K562 (cell line): Measurements from ENCODE around the gene STX17. TPM values are rescaled to one million over a fixed set of nuclear protein-coding genes. Genes with fewer than 3 reads are reported as not detected.

Experiments
- ATAC-seq: fragments of 200-7000 bp; cut with Tn5 transposase; 3 replicates; pipeline ENCODE4 v1.9.1; 2020; ENCODE audit warnings: moderate library complexity
- BruUV-seq: library from RNA; stranded (reverse); fragments of 400-500 nt; replicated peaks from 2 replicates; lab custom pipeline; 2021; lab: Mats Ljungman, UMichigan
- CTCF ChIA-PET: fragments of 300-600 bp; formaldehyde crosslinking; extraction: SDS; loops from one replicate; lab custom pipeline; 2021; ENCODE audit warnings: low intra/inter-chr PET ratio; lab: Yijun Ruan, JAX
- POLR2A ChIA-PET: fragments of 300-600, 350-650 bp; sonication (Branson Sonifier 250); formaldehyde crosslinking; extraction: SDS; loops from one replicate; lab custom pipeline; 2021; ENCODE audit warnings: antibody characterized with exemption, inconsistent platforms; lab: Yijun Ruan, JAX
- DNase-seq, 4 experiments: peaks; one replicate each; pipeline versions ENCODE4 v3.0.0 to v3.0.0-alpha.2; 2011 to 2018; ENCODE audit warnings: low spot score in 3 of 4, mixed read lengths in 3 of 4; ENCODE audit errors: extremely low read depth in 1 of 4
- FAIRE-seq: peaks from 2 replicates; lab custom pipeline; 2011; peaks lifted over from hg19 to GRCh38; lab: Jason Lieb, UNC
- H2AFZ ChIP-seq: 2 replicates; pipeline ENCODE4 v1.6.0; 2011; ENCODE audit warnings: low read depth, low read length, control low read depth, inconsistent platforms
- H3K27ac ChIP-seq: fragments of 200-600 bp; 3 replicates; pipeline ENCODE4 v1.8.0; 2011; ENCODE audit warnings: low read depth, mild to moderate bottlenecking, control low read depth, inconsistent platforms, low read length, moderate library complexity, mixed read lengths; ENCODE audit errors: extremely low read depth
- H3K27me3 ChIP-seq, 2 experiments: fragments of 300-600 bp in 1 of 2; 2 replicates in 1 of 2; 3 replicates in 1 of 2; pipeline versions ENCODE4 v1.6.0 to v1.8.0; 2011; ENCODE audit warnings: inconsistent platforms in 2 of 2, low read length in 2 of 2, mild to moderate bottlenecking in 1 of 2, mixed read lengths in 1 of 2, moderate library complexity in 1 of 2; ENCODE audit not compliant: control insufficient read depth in 2 of 2, insufficient read depth in 2 of 2
- H3K36me3 ChIP-seq: fragments of 300-600 bp; 3 replicates; pipeline ENCODE4 v1.8.0; 2011; ENCODE audit warnings: mild to moderate bottlenecking, low read length, inconsistent platforms; ENCODE audit not compliant: control insufficient read depth, insufficient read depth
- H3K4me1 ChIP-seq, 2 experiments: fragments of 200-600 bp in 1 of 2; replicated peaks in 1 of 2; 2 replicates in 1 of 2; 3 replicates in 1 of 2; pipeline versions ENCODE4 v1.5.1 to v1.8.0; 2011; ENCODE audit warnings: inconsistent platforms in 2 of 2, low read length in 2 of 2, mild to moderate bottlenecking in 1 of 2, mixed read lengths in 1 of 2, moderate library complexity in 1 of 2; ENCODE audit not compliant: control insufficient read depth in 2 of 2, insufficient read depth in 2 of 2
- H3K4me2 ChIP-seq: 2 replicates; pipeline ENCODE4 v1.6.1; 2011; ENCODE audit warnings: low read length, control low read depth, inconsistent platforms, mixed read lengths; ENCODE audit not compliant: insufficient read depth
- H3K4me3 ChIP-seq: fragments of 200-600 bp; sonication (generic), shearing (Covaris generic); 2 replicates; pipeline ENCODE4 v1.5.1; 2016; ENCODE audit warnings: control low read depth, inconsistent platforms
- H3K79me2 ChIP-seq: fragments of 200-600 bp; 3 replicates; pipeline ENCODE4 v1.8.0; 2011; ENCODE audit warnings: low read length, inconsistent platforms; ENCODE audit not compliant: control insufficient read depth, insufficient read depth
- H3K9ac ChIP-seq, 2 experiments: 2 replicates each; pipeline versions ENCODE4 v1.6.0 to v1.6.1; 2011; ENCODE audit warnings: low read depth in 2 of 2, low read length in 2 of 2, control low read depth in 1 of 2, inconsistent platforms in 1 of 2, mild to moderate bottlenecking in 1 of 2, mixed read lengths in 1 of 2; ENCODE audit not compliant: insufficient read depth in 1 of 2
- H3K9me1 ChIP-seq: one replicate; pipeline ENCODE4 v1.6.0; 2011; ENCODE audit warnings: inconsistent platforms, mild to moderate bottlenecking, low read length, moderate library complexity; ENCODE audit not compliant: control insufficient read depth, insufficient read depth
- H3K9me3 ChIP-seq: replicated peaks from 2 replicates; pipeline ENCODE4 v1.5.1; 2011; ENCODE audit warnings: low read depth, low read length, inconsistent platforms; ENCODE audit not compliant: control insufficient read depth, insufficient read depth
- H4K20me1 ChIP-seq: replicated peaks from 2 replicates; pipeline ENCODE4 v1.6.1; 2011; ENCODE audit warnings: low read length, inconsistent platforms, mixed read lengths; ENCODE audit not compliant: control insufficient read depth, insufficient read depth
- MAFF ChIP-seq: IDR thresholded peaks from 2 replicates; pipeline ENCODE4 v1.6.1; 2012; ENCODE audit warnings: low read length, improper control_type of control experiment
- MAFK ChIP-seq: IDR thresholded peaks from 2 replicates; pipeline ENCODE4 v1.6.1; 2011; ENCODE audit warnings: low read length, improper control_type of control experiment
- PURB ChIP-seq: sonication (generic); formaldehyde crosslinking; IDR thresholded peaks from 2 replicates; pipeline ENCODE4 v1.9.0; 2021; ENCODE audit warnings: low read depth, mild to moderate bottlenecking, missing genetic modification reagents
- TARDBP ChIP-seq: fragments of 450-650 bp; IDR thresholded peaks from 2 replicates; pipeline ENCODE4 v1.6.1; 2016
- XRCC5 ChIP-seq: fragments of 200-400 bp; formaldehyde crosslinking; IDR thresholded peaks from 2 replicates; pipeline ENCODE4 v1.6.1; 2017; ENCODE audit warnings: low read depth, mild to moderate bottlenecking, low read length
- ZNF316 ChIP-seq: fragments of 450-650 bp; IDR thresholded peaks from 2 replicates; pipeline ENCODE4 v1.6.1; 2016
- ZNF347 ChIP-seq: fragments of 450-650 bp; formaldehyde crosslinking; IDR thresholded peaks from 2 replicates; pipeline ENCODE4 v1.4.0; 2020; ENCODE audit warnings: low read depth, mild to moderate bottlenecking, moderate library complexity
- ZNF717 ChIP-seq: fragments of 250-450 bp; sonication (Bioruptor Pico); IDR thresholded peaks from 2 replicates; pipeline ENCODE4 v1.5.0; 2021
- WGBS: fragments of 100-300 bp; shearing (Covaris generic); methylation state at CpG from one replicate; pipeline ENCODE4 v1.1.6; 2016; ENCODE audit warnings: low coverage, mixed read lengths; ENCODE audit not compliant: insufficient coverage; ENCODE audit errors: missing lambda C conversion rate; 5-methylcytosine and 5-hydroxymethylcytosine counted together
- in situ Hi-C: fragments of 300-500 bp; cut with MboI; formaldehyde crosslinking; loops from 4 replicates; pipeline ENCODE4 v1.15.0; 2018; ENCODE audit warnings: inconsistent platforms, mixed read lengths
- intact Hi-C: fragments of 100-400 bp; cut with micrococcal nuclease; formaldehyde crosslinking; loops from 2 replicates; pipeline ENCODE4 v1.14.2; 2022
- polyA plus RNA-seq, 8 experiments: library from polyadenylated mRNA; depleted of rRNA in 4 of 8; stranded (reverse) in 5 of 8; unstranded in 3 of 8; fragments of >200 nt; fragmentation: Nextera tagmentation in 2 of 8; fragmentation: Illumina TruSeq in 1 of 8; extraction: Ambion mirVana in 2 of 8; extraction: Trizol in 1 of 8; gene quantifications; 2 replicates each; pipeline versions ENCODE4 v1.2.1 to v1.2.3, GENCODE V29; 2011 to 2014; ENCODE audit warnings: inconsistent platforms in 1 of 8, missing spikeins in 1 of 8
- total RNA-seq, 7 experiments: library from RNA; depleted of rRNA in 6 of 7; stranded (reverse); fragments of >200 nt in 6 of 7; fragmentation: Illumina TruSeq in 2 of 7; extraction: Trizol in 2 of 7; gene quantifications; 2 replicates each; pipeline versions ENCODE4 v1.2.1 to v1.2.3, GENCODE V29; 2011 to 2021; ENCODE audit warnings: low replicate concordance in 1 of 7
- TF ChIP-seq, protein P1 (sequence below): sonication (generic); formaldehyde crosslinking; IDR thresholded peaks from 2 replicates; pipeline ENCODE4 v1.4.0; 2020; ENCODE audit warnings: mild to moderate bottlenecking, missing genetic modification reagents
- TF ChIP-seq, protein P2 (sequence below): fragments of 450-650 bp; IDR thresholded peaks from 2 replicates; pipeline ENCODE4 v1.6.1; 2018; ENCODE audit warnings: mild to moderate bottlenecking, low read depth; ENCODE audit not compliant: partially characterized antibody

The STX17 gene
- total and polyA plus RNA-seq, 9 of the 15 experiments (the other 6 are each of a cell fraction or from before 2014, with no cell fraction given): 14.4 to 25.1 (median 19.0) TPM

DNA sequence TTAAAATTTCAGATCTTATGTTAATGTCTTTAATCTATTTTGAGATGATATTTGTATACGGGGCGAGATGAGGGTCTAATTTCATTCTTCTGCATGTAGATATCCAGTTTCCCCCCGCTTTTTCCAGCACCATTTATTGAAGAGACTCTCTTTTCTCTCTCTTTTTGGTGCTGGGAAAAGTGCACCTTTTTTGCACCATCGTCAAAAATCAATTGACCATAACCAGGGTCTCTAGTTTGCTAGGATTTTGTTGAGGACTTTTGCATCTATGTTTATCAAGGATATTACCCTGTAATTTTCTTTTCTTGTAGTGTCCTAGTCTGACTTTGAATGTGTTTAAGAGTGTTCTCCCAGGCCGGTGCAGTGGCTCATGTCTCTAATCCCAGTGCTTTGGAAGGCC lies 93.3 kb downstream of the STX17 start:
- Histone ChIP-seq H3K36me3 (peaks cover 24% of the 10 kb centered on the region), H3K4me1 (no peaks in the 10 kb centered on the region), H3K9ac (no peak overlapping the region), H3K9me3 (no peaks in the 10 kb centered on the region; the same call in 1 of the 2 replicates), H3K27ac (no peak overlapping the region), H2AFZ (no peak overlapping the region)
- ATAC-seq: no peak
- CTCF ChIA-PET: no interaction called here
- WGBS: 94% methylated on average over 5 of the region's 5 CpGs
- TF ChIP-seq, protein P1, sequence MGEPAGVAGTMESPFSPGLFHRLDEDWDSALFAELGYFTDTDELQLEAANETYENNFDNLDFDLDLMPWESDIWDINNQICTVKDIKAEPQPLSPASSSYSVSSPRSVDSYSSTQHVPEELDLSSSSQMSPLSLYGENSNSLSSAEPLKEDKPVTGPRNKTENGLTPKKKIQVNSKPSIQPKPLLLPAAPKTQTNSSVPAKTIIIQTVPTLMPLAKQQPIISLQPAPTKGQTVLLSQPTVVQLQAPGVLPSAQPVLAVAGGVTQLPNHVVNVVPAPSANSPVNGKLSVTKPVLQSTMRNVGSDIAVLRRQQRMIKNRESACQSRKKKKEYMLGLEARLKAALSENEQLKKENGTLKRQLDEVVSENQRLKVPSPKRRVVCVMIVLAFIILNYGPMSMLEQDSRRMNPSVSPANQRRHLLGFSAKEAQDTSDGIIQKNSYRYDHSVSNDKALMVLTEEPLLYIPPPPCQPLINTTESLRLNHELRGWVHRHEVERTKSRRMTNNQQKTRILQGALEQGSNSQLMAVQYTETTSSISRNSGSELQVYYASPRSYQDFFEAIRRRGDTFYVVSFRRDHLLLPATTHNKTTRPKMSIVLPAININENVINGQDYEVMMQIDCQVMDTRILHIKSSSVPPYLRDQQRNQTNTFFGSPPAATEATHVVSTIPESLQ (CRISPR knock-in tag): no peak
- TF ChIP-seq, protein P2, sequence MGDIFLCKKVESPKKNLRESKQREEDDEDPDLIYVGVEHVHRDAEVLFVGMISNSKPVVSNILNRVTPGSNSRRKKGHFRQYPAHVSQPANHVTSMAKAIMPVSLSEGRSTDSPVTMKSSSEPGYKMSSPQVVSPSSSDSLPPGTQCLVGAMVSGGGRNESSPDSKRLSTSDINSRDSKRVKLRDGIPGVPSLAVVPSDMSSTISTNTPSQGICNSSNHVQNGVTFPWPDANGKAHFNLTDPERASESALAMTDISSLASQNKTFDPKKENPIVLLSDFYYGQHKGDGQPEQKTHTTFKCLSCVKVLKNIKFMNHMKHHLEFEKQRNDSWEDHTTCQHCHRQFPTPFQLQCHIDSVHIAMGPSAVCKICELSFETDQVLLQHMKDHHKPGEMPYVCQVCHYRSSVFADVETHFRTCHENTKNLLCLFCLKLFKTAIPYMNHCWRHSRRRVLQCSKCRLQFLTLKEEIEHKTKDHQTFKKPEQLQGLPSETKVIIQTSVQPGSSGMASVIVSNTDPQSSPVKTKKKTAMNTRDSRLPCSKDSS: no peak
- TF ChIP-seq MAFF (peak; percentile 46; the same call in 1 of the 2 replicates), PURB (CRISPR knock-in tag) (no peak), XRCC5 (no peak), ZNF347 (no peak), TARDBP (no peak), MAFK (0 out of 2 replicates have a peak, but pooled peaks have one; percentile 19), ZNF316 (peak; percentile 57; the same call in 1 of the 2 replicates), ZNF717 (no peak)
- TF ChIP-seq, all 486 proteins: peak for 3
- no peaks in the 10 kb centered on the region for H3K9me1 ChIP-seq
- in situ Hi-C loops (loop anchor here (10.0 to 25.0 kb wide), 2 partner anchors 195 to 737 kb away; no protein-coding TSS in a partner anchor), intact Hi-C loops (no loop called here)
- H3K27me3 ChIP-seq: no peaks in the 10 kb centered on the region
- H3K4me2 ChIP-seq: no peak overlapping the region
- no peaks in the 10 kb centered on the region for H3K79me2 ChIP-seq
- no peak for DNase-seq
- no peaks in the 10 kb centered on the region for H4K20me1 ChIP-seq
- no peak for FAIRE-seq
- no TSS peak for BruUV-seq
- H3K4me3 ChIP-seq: no peak overlapping the region
- POLR2A ChIA-PET: no interaction called here
